Left ventricle myocardium inferior (tissue), 1 donor: ENCODE data around the gene FKBP1B. TPM values are rescaled to one million over a fixed set of nuclear protein-coding genes. Genes with fewer than 3 reads are reported as not detected.

Source experiments
- DNase-seq: peaks from one replicate; pipeline ENCODE4 v3.0.0-alpha.2; 2020
- H3K27ac ChIP-seq: fragments of 200-600 bp; replicated peaks from 2 replicates; pipeline ENCODE4 v1.8.0; 2021
- H3K27me3 ChIP-seq: fragments of 200-600 bp; 2 replicates; pipeline ENCODE4 v1.8.0; 2021; ENCODE audit warnings: low read depth
- H3K36me3 ChIP-seq: fragments of 200-600 bp; 2 replicates; pipeline ENCODE4 v1.8.0; 2021
- H3K4me1 ChIP-seq: fragments of 200-600 bp; 2 replicates; pipeline ENCODE4 v1.8.0; 2021
- H3K4me3 ChIP-seq: fragments of 200-600 bp; 2 replicates; pipeline ENCODE4 v1.8.0; 2021; ENCODE audit warnings: mild to moderate bottlenecking, moderate library complexity
- H3K9me3 ChIP-seq: fragments of 200-600 bp; replicated peaks from 2 replicates; pipeline ENCODE4 v1.8.0; 2021
- intact Hi-C: fragments of 100-400 bp; cut with micrococcal nuclease; formaldehyde crosslinking; loops from one replicate; pipeline ENCODE4 v1.11.0; 2022
- total RNA-seq: library from RNA; stranded (reverse); fragmentation: NEBNext Ultra II Directional; extraction: Animal tissue kit (Norgen Biotek cat#: 25700); gene quantifications from one replicate; pipeline ENCODE4 v1.2.1, GENCODE V29; 2021
- TF ChIP-seq, protein P1 (sequence below): fragments of 200-600 bp; IDR thresholded peaks from 2 replicates; pipeline ENCODE4 v1.8.0; 2021; ENCODE audit warnings: antibody characterized with exemption, mild to moderate bottlenecking, borderline replicate concordance
- donor health status: DM: no; HTN: yes; CAD: no; lungs with severe emphysema.

FKBP1B gene
- total RNA-seq, 1 donor from 2014 or later, result 2.1 TPM

DNA sequence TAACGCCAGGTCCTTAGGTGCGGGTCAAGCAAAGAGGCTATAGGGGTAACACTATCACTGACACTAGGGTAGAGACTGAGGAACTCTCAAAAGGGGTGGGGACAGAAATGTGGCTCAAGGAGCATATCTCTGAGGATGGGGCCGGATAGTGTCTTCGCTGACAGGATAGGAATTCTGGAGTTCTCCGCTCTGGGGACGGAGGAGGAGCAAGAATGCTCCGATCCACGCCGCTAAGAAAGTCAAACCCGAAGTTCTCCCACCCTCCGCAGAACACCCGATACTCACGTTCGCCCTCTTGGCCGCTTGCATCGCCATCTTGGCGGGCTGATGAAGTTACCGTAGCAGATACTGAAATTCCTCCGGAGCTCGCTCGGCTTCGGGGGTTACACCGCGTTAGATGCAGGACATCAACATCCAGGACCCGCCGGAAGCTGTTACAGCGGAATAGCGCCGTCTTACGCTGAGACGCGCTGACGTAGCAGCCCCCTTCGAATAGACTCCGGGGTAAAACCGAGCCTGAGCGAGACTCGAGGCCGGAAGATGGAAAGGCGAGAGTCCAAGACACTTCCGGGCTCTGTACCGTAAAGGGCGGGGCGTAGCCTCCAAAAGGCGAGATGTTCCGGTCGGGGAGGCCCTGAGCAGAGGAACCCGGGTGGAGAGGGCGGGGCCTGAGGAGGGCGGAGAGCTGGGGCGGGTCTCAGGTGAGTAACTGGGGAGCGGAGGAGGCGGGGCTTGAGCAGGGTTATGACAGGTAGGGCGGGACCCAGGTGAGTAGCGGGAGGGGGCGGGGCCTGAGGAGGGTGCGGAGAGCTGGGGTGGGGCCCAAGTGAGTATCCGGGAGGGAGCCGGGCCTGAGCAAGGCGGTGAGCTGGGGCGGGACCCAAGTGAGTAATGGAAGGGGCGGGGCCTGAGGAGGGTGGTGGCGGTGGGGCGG lies 26.6 kb downstream of the FKBP1B start, which contains the start of gene SF3B6:
SF3B6 (minus strand) TSS at position 412 of the 934 bp plus-strand sequence; CDS start at position 315, 97 bp downstream.
- peak within 1 kb of the TSS; percentile 93 for H3K27ac ChIP-seq
- H3K4me1 ChIP-seq, result peaks cover 33% of the 10 kb centered on the region
- H3K9me3 ChIP-seq, result no peaks in the 10 kb centered on the region
- H3K36me3 ChIP-seq, result peaks cover 41% of the 10 kb centered on the region
- intact Hi-C loops, result no loop called here
- TF ChIP-seq, protein P1, sequence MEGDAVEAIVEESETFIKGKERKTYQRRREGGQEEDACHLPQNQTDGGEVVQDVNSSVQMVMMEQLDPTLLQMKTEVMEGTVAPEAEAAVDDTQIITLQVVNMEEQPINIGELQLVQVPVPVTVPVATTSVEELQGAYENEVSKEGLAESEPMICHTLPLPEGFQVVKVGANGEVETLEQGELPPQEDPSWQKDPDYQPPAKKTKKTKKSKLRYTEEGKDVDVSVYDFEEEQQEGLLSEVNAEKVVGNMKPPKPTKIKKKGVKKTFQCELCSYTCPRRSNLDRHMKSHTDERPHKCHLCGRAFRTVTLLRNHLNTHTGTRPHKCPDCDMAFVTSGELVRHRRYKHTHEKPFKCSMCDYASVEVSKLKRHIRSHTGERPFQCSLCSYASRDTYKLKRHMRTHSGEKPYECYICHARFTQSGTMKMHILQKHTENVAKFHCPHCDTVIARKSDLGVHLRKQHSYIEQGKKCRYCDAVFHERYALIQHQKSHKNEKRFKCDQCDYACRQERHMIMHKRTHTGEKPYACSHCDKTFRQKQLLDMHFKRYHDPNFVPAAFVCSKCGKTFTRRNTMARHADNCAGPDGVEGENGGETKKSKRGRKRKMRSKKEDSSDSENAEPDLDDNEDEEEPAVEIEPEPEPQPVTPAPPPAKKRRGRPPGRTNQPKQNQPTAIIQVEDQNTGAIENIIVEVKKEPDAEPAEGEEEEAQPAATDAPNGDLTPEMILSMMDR, result peak; percentile 7
- peak within 1 kb of the TSS; percentile 91 for H3K4me3 ChIP-seq
- DNase-seq, result peak; percentile 97
- H3K27me3 ChIP-seq, result no peaks in the 10 kb centered on the region

DNA sequence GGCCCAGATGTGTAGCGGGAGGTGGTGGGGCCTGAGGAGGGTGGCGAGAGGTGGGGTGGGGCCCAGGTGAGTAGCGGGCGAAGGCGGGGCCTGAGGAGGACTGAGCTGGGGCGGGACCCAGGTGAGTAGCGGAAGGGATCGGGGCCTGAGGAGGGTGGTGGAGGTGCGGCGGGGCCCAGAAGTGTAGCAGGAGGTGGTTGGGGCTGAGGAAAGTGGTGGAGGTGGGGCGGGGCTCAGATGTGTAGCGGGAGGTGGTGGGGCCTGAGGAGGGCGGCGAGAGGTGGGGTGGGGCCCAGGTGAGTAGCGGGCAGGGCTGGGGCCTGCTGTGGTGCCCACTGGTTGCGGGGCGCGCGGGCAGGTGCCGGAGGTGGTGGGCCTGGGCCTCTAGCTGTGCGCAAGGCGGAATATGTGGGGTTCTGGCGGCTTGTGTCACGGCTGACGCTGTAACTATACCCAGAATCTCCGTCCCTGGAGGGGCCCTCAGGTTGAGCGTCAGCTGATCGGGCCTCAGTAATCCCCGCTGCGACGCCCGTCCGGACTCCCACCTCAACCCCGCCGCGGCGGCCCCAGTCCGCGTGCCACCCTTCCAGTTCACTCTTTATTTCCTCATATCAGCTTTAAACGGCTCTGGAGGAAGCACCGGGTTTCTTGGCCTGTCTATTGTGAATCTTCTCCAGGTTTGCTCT lies 27.5 kb downstream of the FKBP1B start:
- no peak for DNase-seq

DNA sequence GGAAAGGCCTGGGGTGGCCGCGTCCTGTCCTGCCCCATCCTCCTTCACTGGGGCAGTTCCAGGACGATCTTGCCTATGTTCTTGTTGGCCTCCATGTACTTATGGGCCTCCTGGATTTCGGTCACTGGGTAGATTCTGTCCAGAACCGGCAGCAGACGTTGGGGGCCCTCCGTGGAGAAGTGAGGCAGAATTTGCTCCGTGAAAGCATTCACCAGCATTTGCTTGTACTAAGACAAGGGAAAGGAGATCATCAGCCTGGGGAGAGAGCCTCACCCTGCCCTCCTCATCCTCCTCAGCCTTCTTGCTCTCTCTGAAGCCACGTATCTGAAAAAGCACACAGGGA lies 28.0 kb downstream of the FKBP1B start:
- peak overlapping the region; percentile 93 for H3K27ac ChIP-seq
- TF ChIP-seq, protein P1, result no peak
- H3K36me3 ChIP-seq, result peaks cover 40% of the 10 kb centered on the region
- peaks cover 34% of the 10 kb centered on the region for H3K4me1 ChIP-seq
- intact Hi-C loops, result no loop called here
- DNase-seq, result no peak
- H3K9me3 ChIP-seq, result no peaks in the 10 kb centered on the region
- peak overlapping the region; percentile 91 for H3K4me3 ChIP-seq
- H3K27me3 ChIP-seq, result no peaks in the 10 kb centered on the region

More for the DNA sequence above, 27.5 kb downstream of the FKBP1B start:
- H3K9me3 ChIP-seq, result no peaks in the 10 kb centered on the region
- TF ChIP-seq, protein P1, result no peak
- peak overlapping the region; percentile 91 for H3K4me3 ChIP-seq
- peaks cover 33% of the 10 kb centered on the region for H3K4me1 ChIP-seq
- peak overlapping the region; percentile 93 for H3K27ac ChIP-seq
- intact Hi-C loops, result no loop called here
- H3K36me3 ChIP-seq, result peaks cover 40% of the 10 kb centered on the region
- H3K27me3 ChIP-seq, result no peaks in the 10 kb centered on the region

DNA sequence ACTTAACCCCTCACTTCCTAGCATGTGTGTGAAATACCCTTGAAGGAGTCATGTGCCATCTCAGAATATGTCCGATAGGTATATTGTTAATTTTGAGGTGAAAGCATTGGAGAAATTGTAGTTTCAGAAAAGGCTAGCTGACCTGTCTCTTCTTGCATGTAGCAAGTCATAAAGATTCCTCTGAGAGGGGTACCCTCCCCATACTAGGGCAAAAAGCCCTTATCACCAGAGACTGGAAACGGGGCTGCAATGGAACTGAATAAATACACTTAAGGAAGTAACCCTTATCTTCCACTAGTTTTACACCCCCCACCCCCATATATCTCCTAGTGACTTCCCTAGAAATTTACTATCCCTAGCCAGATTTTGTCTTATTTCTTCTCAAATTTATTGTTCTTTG lies 28.3 kb downstream of the FKBP1B start:
- no peak for DNase-seq
- peak overlapping the region; percentile 91 for H3K4me3 ChIP-seq
- intact Hi-C loops, result no loop called here
- H3K27me3 ChIP-seq, result no peaks in the 10 kb centered on the region
- peaks cover 37% of the 10 kb centered on the region for H3K4me1 ChIP-seq
- peak overlapping the region; percentile 93 for H3K27ac ChIP-seq
- no peaks in the 10 kb centered on the region for H3K9me3 ChIP-seq
- peaks cover 40% of the 10 kb centered on the region for H3K36me3 ChIP-seq
- TF ChIP-seq, protein P1, result no peak

DNA sequence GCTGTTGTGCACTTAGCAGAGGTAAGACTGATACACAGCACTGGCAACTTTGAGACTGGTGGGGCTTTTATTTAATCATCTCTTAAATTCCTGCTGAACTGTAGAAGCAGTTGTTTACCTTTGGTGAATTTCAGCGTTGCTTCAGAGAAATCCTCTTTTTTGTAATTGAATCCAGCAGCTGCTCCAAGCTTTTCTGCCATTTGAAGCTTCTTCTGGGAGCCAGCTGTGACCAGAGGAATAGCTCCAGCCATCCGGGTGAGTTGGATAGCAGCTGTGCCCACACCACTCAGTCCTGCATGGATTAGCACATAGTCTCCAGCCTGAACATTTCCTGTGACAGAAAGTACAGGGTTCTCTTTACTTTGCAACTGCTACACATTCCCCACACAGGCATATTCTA lies 31.2 kb downstream of the FKBP1B start:
- no peaks in the 10 kb centered on the region for H3K27me3 ChIP-seq
- TF ChIP-seq, protein P1, result no peak
- H3K9me3 ChIP-seq, result no peaks in the 10 kb centered on the region
- H3K27ac ChIP-seq, result no peak overlapping the region
- intact Hi-C loops, result no loop called here
- no peak for DNase-seq
- peaks cover 50% of the 10 kb centered on the region for H3K4me1 ChIP-seq
- no peak overlapping the region for H3K4me3 ChIP-seq
- peaks cover 33% of the 10 kb centered on the region for H3K36me3 ChIP-seq
